Mesothelial cell of epicardium (in vitro differentiated cells): ENCODE data around the gene GLB1L2. TPM values are rescaled to one million over a fixed set of nuclear protein-coding genes. Genes with fewer than 3 reads are reported as not detected.

Experiments used
- DNase-seq, 2 experiments: peaks; one replicate each; pipeline ENCODE4 v3.0.0; 2021; ENCODE audit warnings: low spot score in 2 of 2; ENCODE audit not compliant: unreplicated experiment in 2 of 2
- H3K27ac Mint-ChIP-seq: 2 replicates; pipeline ENCODE4 v1.8.0; 2021; ENCODE audit warnings: mixed read lengths
- H3K27me3 Mint-ChIP-seq: 2 replicates; pipeline ENCODE4 v1.8.0; 2021; ENCODE audit warnings: low read depth, mixed read lengths
- H3K36me3 Mint-ChIP-seq: 2 replicates; pipeline ENCODE4 v1.8.0; 2021; ENCODE audit warnings: mixed read lengths
- H3K4me1 Mint-ChIP-seq: 2 replicates; pipeline ENCODE4 v1.8.0; 2021; ENCODE audit warnings: mixed read lengths
- H3K4me3 Mint-ChIP-seq: 2 replicates; pipeline ENCODE4 v1.8.0; 2021; ENCODE audit warnings: mild to moderate bottlenecking, moderate library complexity, mixed read lengths
- H3K9me3 Mint-ChIP-seq: 2 replicates; pipeline ENCODE4 v1.8.0; 2021; ENCODE audit warnings: mixed read lengths
- total RNA-seq: library from RNA; stranded (reverse); gene quantifications from 3 replicates; pipeline ENCODE4 v1.2.1, GENCODE V29; 2021
- TF ChIP-seq, protein P1 (sequence below): fragments of 200-600 bp; sonication (generic); IDR thresholded peaks from one replicate; pipeline ENCODE4 v1.5.0; 2021; ENCODE audit warnings: antibody characterized with exemption; ENCODE audit not compliant: unreplicated experiment

Gene GLB1L2
- total RNA-seq, 1 donor from 2014 or later: 9.5 TPM

DNA sequence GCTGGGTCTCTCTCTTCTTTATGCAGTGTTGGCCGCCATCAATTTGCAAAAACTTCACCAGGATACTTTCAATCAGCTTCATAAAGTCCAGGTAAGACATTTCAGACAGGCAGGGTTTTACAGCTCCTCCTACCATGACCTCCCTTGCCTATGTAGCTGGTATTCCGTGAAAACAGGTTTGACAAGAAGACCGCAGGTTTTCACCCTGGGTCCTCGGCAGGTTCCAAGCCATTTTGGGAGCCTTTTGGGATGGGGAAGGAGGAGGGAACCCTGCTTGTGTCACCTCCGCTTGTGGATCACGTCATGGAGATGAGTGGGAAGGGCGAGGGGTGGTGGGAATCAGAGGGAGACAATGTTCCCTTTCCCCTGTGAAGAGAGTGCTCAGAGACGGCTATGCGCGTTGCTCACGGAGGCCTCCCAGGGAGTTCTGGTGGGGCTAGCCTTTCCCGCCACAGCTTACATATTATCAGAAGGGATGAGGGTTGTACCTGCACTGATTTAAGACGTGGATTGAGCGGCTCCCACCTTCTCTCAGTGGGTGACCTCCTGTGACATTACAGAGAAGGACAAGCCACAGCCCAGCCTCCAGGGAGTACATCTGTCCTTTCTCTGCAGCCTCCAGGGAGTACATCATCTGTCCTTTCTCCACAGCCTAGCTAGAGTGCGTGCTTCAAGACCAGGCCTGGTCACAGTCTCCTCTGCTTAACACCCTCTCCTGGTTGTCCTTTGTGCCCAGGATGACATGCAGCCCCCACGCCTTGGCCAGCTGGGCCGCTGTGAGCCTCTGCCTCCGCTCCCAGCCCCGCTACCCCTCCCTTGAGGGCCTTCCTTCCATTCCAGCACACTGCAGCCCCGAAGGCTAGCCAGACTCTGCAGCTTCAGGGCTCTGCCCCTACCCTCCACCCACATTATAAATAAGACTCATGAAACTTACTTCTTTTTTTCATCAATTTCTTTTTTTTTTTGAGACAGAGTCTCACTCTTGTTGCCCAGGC lies 38.4 kb upstream of the GLB1L2 start:
- DNase-seq: peak in 1 of 2 experiments; percentile 24
- H3K36me3 Mint-ChIP-seq: no peaks in the 10 kb centered on the region
- no peak overlapping the region for H3K27ac Mint-ChIP-seq
- H3K4me1 Mint-ChIP-seq: no peaks in the 10 kb centered on the region
- H3K4me3 Mint-ChIP-seq: no peak overlapping the region
- no peaks in the 10 kb centered on the region for H3K9me3 Mint-ChIP-seq
- TF ChIP-seq, protein P1, sequence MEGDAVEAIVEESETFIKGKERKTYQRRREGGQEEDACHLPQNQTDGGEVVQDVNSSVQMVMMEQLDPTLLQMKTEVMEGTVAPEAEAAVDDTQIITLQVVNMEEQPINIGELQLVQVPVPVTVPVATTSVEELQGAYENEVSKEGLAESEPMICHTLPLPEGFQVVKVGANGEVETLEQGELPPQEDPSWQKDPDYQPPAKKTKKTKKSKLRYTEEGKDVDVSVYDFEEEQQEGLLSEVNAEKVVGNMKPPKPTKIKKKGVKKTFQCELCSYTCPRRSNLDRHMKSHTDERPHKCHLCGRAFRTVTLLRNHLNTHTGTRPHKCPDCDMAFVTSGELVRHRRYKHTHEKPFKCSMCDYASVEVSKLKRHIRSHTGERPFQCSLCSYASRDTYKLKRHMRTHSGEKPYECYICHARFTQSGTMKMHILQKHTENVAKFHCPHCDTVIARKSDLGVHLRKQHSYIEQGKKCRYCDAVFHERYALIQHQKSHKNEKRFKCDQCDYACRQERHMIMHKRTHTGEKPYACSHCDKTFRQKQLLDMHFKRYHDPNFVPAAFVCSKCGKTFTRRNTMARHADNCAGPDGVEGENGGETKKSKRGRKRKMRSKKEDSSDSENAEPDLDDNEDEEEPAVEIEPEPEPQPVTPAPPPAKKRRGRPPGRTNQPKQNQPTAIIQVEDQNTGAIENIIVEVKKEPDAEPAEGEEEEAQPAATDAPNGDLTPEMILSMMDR: no peak
- H3K27me3 Mint-ChIP-seq: peaks cover 1% of the 10 kb centered on the region

DNA sequence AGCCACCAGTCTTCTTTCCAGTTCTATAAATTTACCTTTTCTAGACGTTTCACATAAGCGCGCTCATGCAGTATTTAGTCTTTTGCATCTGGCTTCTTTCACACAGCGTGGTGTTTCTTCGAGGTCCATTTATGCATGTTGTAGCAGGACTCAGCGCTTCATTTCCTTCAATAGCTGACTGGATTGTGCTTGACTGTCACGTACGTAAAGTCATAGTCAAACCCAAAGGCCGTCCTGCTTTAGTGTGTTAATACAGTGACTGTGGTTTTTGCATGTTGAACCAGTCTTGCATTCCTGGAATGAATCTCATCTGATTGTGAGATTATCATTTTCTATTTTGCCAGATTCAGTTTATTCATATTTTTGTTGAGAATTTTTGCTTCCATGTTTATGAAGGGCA lies 37.1 kb upstream of the GLB1L2 start:
- H3K4me1 Mint-ChIP-seq: no peaks in the 10 kb centered on the region
- H3K36me3 Mint-ChIP-seq: no peaks in the 10 kb centered on the region
- DNase-seq: no peak
- H3K9me3 Mint-ChIP-seq: no peaks in the 10 kb centered on the region
- H3K27ac Mint-ChIP-seq: no peak overlapping the region
- H3K4me3 Mint-ChIP-seq: no peak overlapping the region
- TF ChIP-seq, protein P1: no peak
- peaks cover 1% of the 10 kb centered on the region for H3K27me3 Mint-ChIP-seq

DNA sequence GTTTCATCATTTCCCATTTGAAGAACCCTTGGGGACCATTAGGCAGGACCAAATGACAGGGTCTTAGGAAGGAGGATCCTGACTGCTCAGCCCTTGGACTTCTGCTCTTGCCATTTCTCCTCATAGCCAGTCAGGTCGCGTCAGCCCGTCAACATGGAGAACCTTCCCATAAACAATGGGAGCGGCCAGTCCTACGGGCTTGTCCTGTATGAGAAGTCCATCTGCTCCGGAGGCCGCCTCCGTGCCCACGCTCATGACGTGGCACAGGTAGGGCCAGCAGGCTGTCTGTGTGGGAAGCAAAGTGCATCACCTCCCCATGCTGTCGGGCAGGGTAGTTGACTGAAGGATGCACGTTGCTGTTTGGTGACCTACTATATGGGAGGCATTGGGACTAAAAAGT lies 19.6 kb upstream of the GLB1L2 start:
- H3K4me3 Mint-ChIP-seq: no peak overlapping the region
- TF ChIP-seq, protein P1: no peak
- H3K4me1 Mint-ChIP-seq: no peaks in the 10 kb centered on the region
- no peak overlapping the region for H3K27ac Mint-ChIP-seq
- H3K9me3 Mint-ChIP-seq: peaks cover 7% of the 10 kb centered on the region
- peaks cover 14% of the 10 kb centered on the region for H3K27me3 Mint-ChIP-seq
- no peak for DNase-seq
- no peaks in the 10 kb centered on the region for H3K36me3 Mint-ChIP-seq

DNA sequence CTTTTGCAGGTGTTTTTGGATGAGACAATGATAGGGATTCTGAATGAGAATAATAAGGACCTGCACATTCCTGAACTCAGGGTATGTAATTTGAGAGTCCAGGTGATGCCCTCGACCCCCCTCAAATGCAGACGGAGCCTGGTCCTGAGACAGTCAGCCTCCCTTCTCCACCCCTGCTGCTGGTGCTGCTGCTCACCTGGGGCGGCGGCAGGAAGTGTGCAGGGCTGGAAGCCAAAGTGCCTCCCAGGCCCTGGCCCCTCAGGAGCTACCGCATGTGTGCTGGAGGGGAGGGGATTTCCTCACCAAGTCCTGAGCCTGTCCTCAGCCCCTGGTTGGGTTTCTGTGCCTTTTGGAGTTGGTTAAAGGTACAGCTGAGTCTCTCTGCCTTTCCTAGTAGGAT lies 19.0 kb upstream of the GLB1L2 start:
- Mint-ChIP-seq H3K9me3 (peaks cover 13% of the 10 kb centered on the region), H3K4me3 (no peak overlapping the region), H3K4me1 (no peaks in the 10 kb centered on the region), H3K36me3 (no peaks in the 10 kb centered on the region), H3K27ac (no peak overlapping the region), H3K27me3 (peaks cover 14% of the 10 kb centered on the region)
- no peak for DNase-seq
- TF ChIP-seq, protein P1: no peak

DNA sequence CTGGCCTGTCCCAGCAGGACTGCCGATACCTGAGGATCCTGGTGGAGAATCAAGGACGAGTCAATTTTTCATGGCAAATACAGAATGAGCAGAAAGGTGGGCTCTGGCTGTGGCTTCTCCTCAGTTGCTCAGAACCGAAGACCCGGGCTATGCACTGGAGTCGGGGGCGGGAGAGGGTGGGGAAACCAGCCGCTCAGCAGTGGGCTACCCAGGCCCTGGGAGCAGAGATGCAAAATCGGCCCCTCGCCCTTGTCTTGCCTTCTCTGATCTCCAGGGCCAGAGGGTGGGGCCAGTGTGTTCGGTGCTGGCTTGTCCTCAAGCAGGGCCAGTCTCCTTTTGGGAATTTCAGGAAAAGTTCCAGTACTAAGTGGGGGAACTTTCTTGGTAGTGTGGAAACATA lies 18.4 kb upstream of the GLB1L2 start:
- Mint-ChIP-seq H3K9me3 (peaks cover 17% of the 10 kb centered on the region), H3K27ac (no peak overlapping the region), H3K4me3 (no peak overlapping the region), H3K36me3 (no peaks in the 10 kb centered on the region), H3K27me3 (peaks cover 14% of the 10 kb centered on the region), H3K4me1 (no peaks in the 10 kb centered on the region)
- DNase-seq: no peak
- TF ChIP-seq, protein P1: no peak
